SK-N-SH (cell line): ENCODE measurements around the gene ADGRF4. TPM values are rescaled to one million over a fixed set of nuclear protein-coding genes. Genes with fewer than 3 reads are reported as not detected.

ENCODE experiments used
- CTCF ChIA-PET: fragments of 300-600, 350-600 bp; formaldehyde crosslinking; extraction: SDS; loops from one replicate; lab custom pipeline; 2021; lab: Yijun Ruan, JAX
- POLR2A ChIA-PET: fragments of 350-600 bp; sonication (Branson Sonifier 250); formaldehyde crosslinking; extraction: SDS; loops from one replicate; lab custom pipeline; 2020; ENCODE audit warnings: antibody characterized with exemption, inconsistent platforms; lab: Yijun Ruan, JAX
- DNase-seq: peaks from one replicate; pipeline ENCODE4 v3.0.0; 2012
- H2AFZ ChIP-seq: fragments of 200-600 bp; sonication (generic); 2 replicates; pipeline ENCODE4 v1.8.1; 2016; ENCODE audit warnings: antibody characterized with exemption, mild to moderate bottlenecking, low read depth
- H3F3A ChIP-seq: fragments of 200-600 bp; sonication (generic); replicated peaks from 2 replicates; pipeline ENCODE3; 2016; ENCODE audit warnings: antibody characterized with exemption, mild to moderate bottlenecking; ENCODE audit not compliant: insufficient read depth
- H3K27ac ChIP-seq, 2 experiments: fragments of 200-500 bp in 1 of 2; fragments of 200-600 bp in 1 of 2; sonication (Bioruptor generic) in 1 of 2; sonication (generic), shearing (Covaris generic) in 1 of 2; 2 replicates each; pipeline versions ENCODE4 v1.5.1 to v1.6.1; 2014 to 2016; ENCODE audit warnings: low read depth in 2 of 2, inconsistent platforms in 1 of 2, low read length in 1 of 2, mild to moderate bottlenecking in 1 of 2, mixed read lengths in 1 of 2
- H3K27me3 ChIP-seq: fragments of 200-600 bp; sonication (generic), shearing (Covaris generic); 2 replicates; pipeline ENCODE4 v1.6.1; 2016; ENCODE audit warnings: mixed run types; ENCODE audit not compliant: insufficient read depth
- H3K36me3 ChIP-seq, 2 experiments: fragments of 200-500 bp in 1 of 2; fragments of 200-600 bp in 1 of 2; sonication (Bioruptor generic) in 1 of 2; sonication (generic) in 1 of 2; replicated peaks in 1 of 2; 2 replicates each; pipeline versions ENCODE3 to v1.5.1; 2014 to 2016; ENCODE audit warnings: low read length in 1 of 2, mild to moderate bottlenecking in 1 of 2; ENCODE audit not compliant: insufficient read depth in 2 of 2, control insufficient read depth in 1 of 2
- H3K4me1 ChIP-seq, 2 experiments: fragments of 200-500 bp in 1 of 2; fragments of 200-600 bp in 1 of 2; sonication (Bioruptor generic) in 1 of 2; sonication (generic), shearing (Covaris generic) in 1 of 2; 2 replicates each; pipeline versions ENCODE4 v1.5.1 to v1.6.1; 2014 to 2016; ENCODE audit warnings: low read depth in 1 of 2, low read length in 1 of 2, mixed run types in 1 of 2; ENCODE audit not compliant: insufficient read depth in 2 of 2, control insufficient read depth in 1 of 2
- H3K4me2 ChIP-seq: fragments of 200-600 bp; sonication (generic), shearing (Covaris generic); 2 replicates; pipeline ENCODE4 v1.6.1; 2017; ENCODE audit warnings: mixed run types
- H3K4me3 ChIP-seq, 2 experiments: fragments of 200-500 bp in 1 of 2; fragments of 200-600 bp in 1 of 2; sonication (Bioruptor generic) in 1 of 2; sonication (generic), shearing (Covaris generic) in 1 of 2; 2 replicates each; pipeline versions ENCODE4 v1.5.1 to v1.8.1; 2014 to 2016; ENCODE audit warnings: low read depth in 2 of 2, inconsistent platforms in 1 of 2, low read length in 1 of 2, mild to moderate bottlenecking in 1 of 2, mixed read lengths in 1 of 2, moderate library complexity in 1 of 2
- H3K79me2 ChIP-seq: fragments of 200-600 bp; sonication (generic); 2 replicates; pipeline ENCODE4 v1.8.1; 2017; ENCODE audit warnings: mild to moderate bottlenecking; ENCODE audit not compliant: insufficient read depth
- H3K9ac ChIP-seq: fragments of 200-600 bp; sonication (generic); 2 replicates; pipeline ENCODE4 v1.6.1; 2017; ENCODE audit warnings: mixed run types
- H3K9me2 ChIP-seq: fragments of 200-600 bp; sonication (generic); 2 replicates; pipeline ENCODE4 v1.6.1; 2017; ENCODE audit warnings: mixed run types
- H3K9me3 ChIP-seq: fragments of 200-600 bp; sonication (generic); 2 replicates; pipeline ENCODE4 v1.6.1; 2017; ENCODE audit warnings: mixed run types, mild to moderate bottlenecking, moderate library complexity
- H4K20me1 ChIP-seq: fragments of 200-600 bp; sonication (generic); 2 replicates; pipeline ENCODE4 v1.6.1; 2017; ENCODE audit warnings: mild to moderate bottlenecking, mixed run types; ENCODE audit not compliant: insufficient read depth
- CHD2 ChIP-seq: fragments of 150-350 bp; IDR thresholded peaks from 2 replicates; pipeline ENCODE4 v1.6.1; 2018; ENCODE audit warnings: low read length; ENCODE audit not compliant: partially characterized antibody
- FOXJ3 ChIP-seq: sonication (generic); formaldehyde crosslinking; IDR thresholded peaks from 2 replicates; pipeline ENCODE4 v1.5.1; 2020; ENCODE audit warnings: mild to moderate bottlenecking, missing genetic modification reagents
- FOXM1 ChIP-seq: IDR thresholded peaks from 2 replicates; pipeline ENCODE4 v1.4.0; 2012; ENCODE audit warnings: low read depth, mild to moderate bottlenecking
- JUND ChIP-seq: IDR thresholded peaks from 2 replicates; pipeline ENCODE4 v1.4.0; 2012
- REST ChIP-seq: IDR thresholded peaks from 2 replicates; pipeline ENCODE4 v1.6.1; 2012; ENCODE audit warnings: mild to moderate bottlenecking, low read depth, low read length, moderate library complexity
- TAF1 ChIP-seq: IDR thresholded peaks from 2 replicates; pipeline ENCODE4 v1.6.1; 2012; ENCODE audit warnings: low read depth, mild to moderate bottlenecking, low read length, moderate library complexity, borderline replicate concordance
- WGBS: methylation state at CpG from one replicate; pipeline ENCODE4 v1.1.6; 2017; ENCODE audit warnings: low lambda C conversion rate; 5-methylcytosine and 5-hydroxymethylcytosine counted together
- polyA plus RNA-seq, 3 experiments: library from polyadenylated mRNA; depleted of rRNA; stranded (reverse); fragments of >200 nt; gene quantifications; 2 replicates each; pipeline ENCODE4 v1.2.3, GENCODE V29; 2012

The ADGRF4 gene
- not detected in 2 replicates for polyA plus RNA-seq (2012; rRNA removed)
- 0.01 TPM in 2 replicates for polyA plus RNA-seq (2012; cell fraction: cytosol; rRNA removed)
- 0.01 TPM in 1 of 2 replicates, not detected in the other for polyA plus RNA-seq (2012; cell fraction: nucleus; rRNA removed)

GRCh38 chr6:47698342-47698787 lies at the start of gene ADGRF4:
TSS of gene ADGRF4 (plus strand) at chr6:47698580. CDS start at chr6:47707246, 8,666 bp downstream.
- Histone ChIP-seq H3F3A (no peaks in the 10 kb centered on the region), H3K4me3 (no peak within 1 kb of the TSS), H3K4me1 (no peaks in the 10 kb centered on the region), H3K9ac (no peak within 1 kb of the TSS), H3K36me3 (no peaks in the 10 kb centered on the region), H3K9me3 (no peaks in the 10 kb centered on the region), H3K27me3 (no peaks in the 10 kb centered on the region; the same call in 1 of the 2 replicates), H2AFZ (peak within 1 kb of the TSS; percentile 17; the same call in 1 of the 2 replicates), H3K79me2 (no peaks in the 10 kb centered on the region), H4K20me1 (no peaks in the 10 kb centered on the region), H3K4me2 (peak within 1 kb of the TSS; percentile 23; the same call in 1 of the 2 replicates), H3K9me2 (no peaks in the 10 kb centered on the region), H3K27ac (no peak within 1 kb of the TSS)
- ChIA-PET POLR2A (no interaction called here), CTCF (no interaction called here)
- no peak for TF ChIP-seq REST
- no peak for TF ChIP-seq FOXJ3 (CRISPR knock-in tag)
- TF ChIP-seq FOXM1, result no peak
- WGBS, result 3% methylated on average over 5 of the region's 5 CpGs
- DNase-seq, result no peak

DNA sequence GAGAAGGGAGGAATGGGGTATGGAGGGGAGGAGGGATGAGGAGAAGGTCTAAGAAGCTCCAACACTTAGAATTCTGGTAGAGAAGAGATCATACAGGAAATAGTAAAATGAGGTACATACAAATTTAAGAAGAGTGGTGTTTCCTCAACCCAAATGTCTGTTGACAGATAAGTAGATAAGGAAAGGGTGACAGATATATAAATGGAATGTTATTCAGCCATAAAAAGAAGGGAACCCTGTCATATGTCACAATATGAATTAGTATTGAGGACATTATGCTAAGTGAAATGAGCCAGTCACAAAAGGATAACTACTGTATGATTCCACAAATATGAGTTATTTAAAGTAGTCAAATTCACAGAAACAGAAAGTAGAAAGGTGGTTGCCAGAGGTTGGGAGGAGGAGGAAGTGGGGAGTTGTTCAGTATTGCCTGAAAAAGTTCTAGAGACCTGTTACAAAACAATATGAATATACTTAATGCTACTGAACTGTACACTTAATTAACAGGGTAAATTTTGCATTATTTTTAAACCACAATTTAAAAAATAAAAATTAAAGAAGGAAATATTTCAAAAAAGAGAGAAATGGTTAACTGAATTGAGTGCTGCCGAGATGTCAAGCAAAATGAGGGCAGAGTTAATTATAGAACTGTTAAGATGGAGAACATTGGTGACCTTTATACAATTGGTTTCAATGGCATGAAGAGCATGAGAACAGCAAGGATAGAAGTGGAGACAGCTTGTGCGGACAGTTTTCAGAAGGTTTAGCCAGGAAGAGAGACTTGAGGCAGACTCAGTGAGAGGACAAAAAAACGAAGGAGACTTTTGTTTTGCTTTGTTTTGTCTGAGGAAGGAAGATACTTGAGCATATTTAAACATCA lies 47.6 kb upstream of the ADGRF4 start:
- no peaks in the 10 kb centered on the region for H3K36me3 ChIP-seq
- H3K4me1 ChIP-seq, result no peaks in the 10 kb centered on the region
- ChIA-PET POLR2A (no interaction called here), CTCF (no interaction called here)
- H3K27me3 ChIP-seq, result no peaks in the 10 kb centered on the region
- peak overlapping the region; percentile 47; the same call in 1 of the 2 replicates for H2AFZ ChIP-seq
- 27% methylated on average over 3 of the region's 3 CpGs for WGBS
- no peaks in the 10 kb centered on the region for H3F3A ChIP-seq
- no peaks in the 10 kb centered on the region for H4K20me1 ChIP-seq
- no peak overlapping the region for H3K9ac ChIP-seq
- H3K27ac ChIP-seq, result no peak overlapping the region
- no peaks in the 10 kb centered on the region for H3K79me2 ChIP-seq
- DNase-seq, result no peak
- TF ChIP-seq JUND, result no peak
- no peak for TF ChIP-seq CHD2
- no peak for TF ChIP-seq TAF1
- H3K4me2 ChIP-seq, result peak overlapping the region; percentile 10; the same call in 1 of the 2 replicates
- no peaks in the 10 kb centered on the region for H3K9me2 ChIP-seq
- no peaks in the 10 kb centered on the region for H3K9me3 ChIP-seq
- H3K4me3 ChIP-seq, result no peak overlapping the region
